Neural progenitor cell (in vitro differentiated cells): ENCODE data around the gene SNN. TPM values are rescaled to one million over a fixed set of nuclear protein-coding genes. Genes with fewer than 3 reads are reported as not detected.

Experiments
- DNase-seq: peaks from one replicate; pipeline ENCODE4 v3.0.0-alpha.2; 2016; ENCODE audit warnings: low spot score
- H2AFZ ChIP-seq: fragments of 200-600 bp; sonication (generic); replicated peaks from 2 replicates; pipeline ENCODE4 v1.6.1; 2016; ENCODE audit warnings: antibody characterized with exemption
- H3F3A ChIP-seq: fragments of 200-600 bp; sonication (generic); 2 replicates; pipeline ENCODE4 v1.6.1; 2016; ENCODE audit warnings: antibody characterized with exemption, low read depth
- H3K27ac ChIP-seq: fragments of 200-600 bp; sonication (generic); 2 replicates; pipeline ENCODE4 v1.5.1; 2016; ENCODE audit warnings: mild to moderate bottlenecking
- H3K27me3 ChIP-seq: fragments of 200-600 bp; sonication (generic); 2 replicates; pipeline ENCODE4 v1.6.1; 2016; ENCODE audit warnings: mild to moderate bottlenecking, moderate library complexity
- H3K36me3 ChIP-seq: fragments of 200-600 bp; sonication (generic); 2 replicates; pipeline ENCODE4 v1.5.1; 2016
- H3K4me1 ChIP-seq: fragments of 200-600 bp; sonication (generic); 2 replicates; pipeline ENCODE4 v1.6.1; 2016; ENCODE audit warnings: mixed run types
- H3K4me2 ChIP-seq: fragments of 200-600 bp; sonication (generic); 2 replicates; pipeline ENCODE4 v1.6.1; 2016
- H3K4me3 ChIP-seq: fragments of 200-600 bp; sonication (generic); 2 replicates; pipeline ENCODE4 v1.5.1; 2016
- H3K79me2 ChIP-seq: fragments of 200-600 bp; sonication (generic); 2 replicates; pipeline ENCODE4 v1.6.1; 2016; ENCODE audit warnings: low read depth
- H3K9ac ChIP-seq: fragments of 200-600 bp; sonication (generic); 2 replicates; pipeline ENCODE4 v1.6.1; 2016
- H3K9me3 ChIP-seq: fragments of 200-600 bp; sonication (generic); 2 replicates; pipeline ENCODE4 v1.5.1; 2016; ENCODE audit warnings: low read depth
- H4K20me1 ChIP-seq: fragments of 200-600 bp; sonication (generic); 2 replicates; pipeline ENCODE4 v1.6.1; 2016; ENCODE audit warnings: low read depth
- H3K27ac Mint-ChIP-seq: 3 replicates; pipeline ENCODE4 v1.8.0; 2021; ENCODE audit warnings: mixed read lengths
- H3K27me3 Mint-ChIP-seq: 2 replicates; pipeline ENCODE4 v1.8.0; 2022; ENCODE audit warnings: low read depth, mild to moderate bottlenecking, inconsistent platforms, moderate library complexity, mixed read lengths; ENCODE audit not compliant: insufficient read depth
- H3K36me3 Mint-ChIP-seq: 3 replicates; pipeline ENCODE4 v1.8.0; 2021; ENCODE audit warnings: mixed read lengths
- H3K4me1 Mint-ChIP-seq: 3 replicates; pipeline ENCODE4 v1.8.0; 2021; ENCODE audit warnings: mixed read lengths
- H3K4me3 Mint-ChIP-seq: 3 replicates; pipeline ENCODE4 v1.8.0; 2021; ENCODE audit warnings: mild to moderate bottlenecking, moderate library complexity, mixed read lengths
- H3K9me3 Mint-ChIP-seq: 3 replicates; pipeline ENCODE4 v1.8.0; 2020; ENCODE audit warnings: mixed read lengths
- EZH2 ChIP-seq: fragments of 200-600 bp; sonication (generic); IDR thresholded peaks from 2 replicates; pipeline ENCODE4 v1.6.1; 2017; ENCODE audit warnings: antibody characterized with exemption, mild to moderate bottlenecking, moderate library complexity
- EZH2phosphoT487 ChIP-seq: fragments of 200-600 bp; sonication (generic); IDR thresholded peaks from 2 replicates; pipeline ENCODE4 v1.6.1; 2017; ENCODE audit warnings: antibody characterized with exemption
- total RNA-seq: library from RNA; depleted of rRNA; stranded (reverse); fragments of >200 nt; gene quantifications from 2 replicates; pipeline ENCODE4 v1.2.3, GENCODE V29; 2015; ENCODE audit warnings: low replicate concordance
- TF ChIP-seq, protein P1 (sequence below): fragments of 200-600 bp; sonication (generic); IDR thresholded peaks from 2 replicates; pipeline ENCODE4 v1.5.1; 2017; ENCODE audit warnings: antibody characterized with exemption, mild to moderate bottlenecking

SNN gene
- total RNA-seq, 1 donor from 2014 or later, result 48.7 TPM

DNA sequence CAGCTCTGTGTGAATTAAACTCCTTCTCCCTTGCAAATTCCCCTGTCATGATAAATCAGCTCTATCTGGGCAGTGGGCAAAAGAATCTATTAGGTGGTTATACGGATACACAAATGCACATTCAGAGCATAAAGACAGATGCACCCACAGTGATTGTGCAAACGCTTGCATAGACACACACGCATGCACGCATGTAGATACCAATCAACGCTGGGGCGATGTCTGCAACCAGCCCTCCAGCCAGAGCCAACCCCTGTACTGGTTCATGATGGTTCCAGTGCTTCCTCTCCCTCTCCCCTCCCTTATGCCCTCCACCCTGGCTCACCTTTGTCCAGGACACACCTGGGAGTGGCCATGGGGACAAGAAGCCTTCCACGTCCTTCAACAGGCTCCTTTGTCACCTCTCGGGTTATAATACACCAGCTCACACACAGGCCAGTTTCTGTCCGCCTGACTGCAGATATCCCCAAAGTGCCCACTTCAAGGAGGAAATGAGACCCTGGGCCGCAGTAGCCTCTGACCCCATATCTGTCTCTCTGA lies 33.1 kb upstream of the SNN start:
- no peak overlapping the region for H3K9ac ChIP-seq
- H3K4me1 ChIP-seq, result peaks cover 19% of the 10 kb centered on the region
- Mint-ChIP-seq H3K27ac (no peak overlapping the region), H3K4me3 (no peak overlapping the region), H3K36me3 (no peaks in the 10 kb centered on the region), H3K27me3 (peaks cover 2% of the 10 kb centered on the region), H3K4me1 (peaks cover 12% of the 10 kb centered on the region), H3K9me3 (no peaks in the 10 kb centered on the region)
- H2AFZ ChIP-seq, result no peak overlapping the region
- TF ChIP-seq EZH2 (no peak), EZH2phosphoT487 (no peak)
- TF ChIP-seq, protein P1, sequence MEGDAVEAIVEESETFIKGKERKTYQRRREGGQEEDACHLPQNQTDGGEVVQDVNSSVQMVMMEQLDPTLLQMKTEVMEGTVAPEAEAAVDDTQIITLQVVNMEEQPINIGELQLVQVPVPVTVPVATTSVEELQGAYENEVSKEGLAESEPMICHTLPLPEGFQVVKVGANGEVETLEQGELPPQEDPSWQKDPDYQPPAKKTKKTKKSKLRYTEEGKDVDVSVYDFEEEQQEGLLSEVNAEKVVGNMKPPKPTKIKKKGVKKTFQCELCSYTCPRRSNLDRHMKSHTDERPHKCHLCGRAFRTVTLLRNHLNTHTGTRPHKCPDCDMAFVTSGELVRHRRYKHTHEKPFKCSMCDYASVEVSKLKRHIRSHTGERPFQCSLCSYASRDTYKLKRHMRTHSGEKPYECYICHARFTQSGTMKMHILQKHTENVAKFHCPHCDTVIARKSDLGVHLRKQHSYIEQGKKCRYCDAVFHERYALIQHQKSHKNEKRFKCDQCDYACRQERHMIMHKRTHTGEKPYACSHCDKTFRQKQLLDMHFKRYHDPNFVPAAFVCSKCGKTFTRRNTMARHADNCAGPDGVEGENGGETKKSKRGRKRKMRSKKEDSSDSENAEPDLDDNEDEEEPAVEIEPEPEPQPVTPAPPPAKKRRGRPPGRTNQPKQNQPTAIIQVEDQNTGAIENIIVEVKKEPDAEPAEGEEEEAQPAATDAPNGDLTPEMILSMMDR, result no peak
- peaks cover 6% of the 10 kb centered on the region for H3K27me3 ChIP-seq
- DNase-seq, result no peak
- no peak overlapping the region for H3K4me3 ChIP-seq
- H3K36me3 ChIP-seq, result no peaks in the 10 kb centered on the region
- no peaks in the 10 kb centered on the region for H3K9me3 ChIP-seq
- H4K20me1 ChIP-seq, result no peaks in the 10 kb centered on the region
- H3K27ac ChIP-seq, result no peak overlapping the region
- H3F3A ChIP-seq, result peaks cover 20% of the 10 kb centered on the region
- no peaks in the 10 kb centered on the region for H3K79me2 ChIP-seq
- H3K4me2 ChIP-seq, result no peak overlapping the region

DNA sequence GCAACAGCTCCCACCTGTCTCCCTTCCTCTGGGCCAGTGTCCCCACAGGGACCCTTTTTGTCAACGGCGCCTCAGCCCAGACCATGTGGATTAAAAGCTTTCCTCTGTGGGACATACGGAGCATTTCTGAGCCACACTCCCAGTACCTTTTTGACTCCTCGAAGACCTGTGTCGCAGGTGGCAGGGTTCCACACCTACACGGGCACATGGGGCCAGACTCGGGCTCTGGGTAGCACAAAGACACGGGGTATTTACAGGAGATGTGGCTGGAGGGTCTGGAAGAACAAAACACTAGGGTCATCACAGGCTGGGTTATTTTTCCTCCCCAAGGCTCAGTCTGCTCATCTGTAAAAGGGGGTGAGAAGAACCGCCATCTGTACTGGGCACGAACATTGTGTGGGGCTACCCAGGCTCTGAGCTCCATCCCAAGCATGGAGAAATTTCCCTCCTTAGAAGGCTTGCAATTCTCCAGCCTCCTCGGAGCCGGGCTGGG lies 32.5 kb upstream of the SNN start:
- H4K20me1 ChIP-seq, result no peaks in the 10 kb centered on the region
- H3K9ac ChIP-seq, result no peak overlapping the region
- H3F3A ChIP-seq, result peaks cover 20% of the 10 kb centered on the region
- DNase-seq, result no peak
- H3K36me3 ChIP-seq, result no peaks in the 10 kb centered on the region
- peak overlapping the region; percentile 47 for H3K4me2 ChIP-seq
- no peak overlapping the region for H3K27ac ChIP-seq
- no peak overlapping the region for H3K27ac Mint-ChIP-seq
- H3K4me1 ChIP-seq, result peaks cover 19% of the 10 kb centered on the region
- H3K27me3 Mint-ChIP-seq, result peaks cover 2% of the 10 kb centered on the region
- H3K27me3 ChIP-seq, result peaks cover 6% of the 10 kb centered on the region
- no peak overlapping the region for H3K4me3 Mint-ChIP-seq
- H3K4me1 Mint-ChIP-seq, result peaks cover 18% of the 10 kb centered on the region
- no peaks in the 10 kb centered on the region for H3K79me2 ChIP-seq
- peak overlapping the region; percentile 21 for H3K4me3 ChIP-seq
- H3K9me3 ChIP-seq, result no peaks in the 10 kb centered on the region
- no peaks in the 10 kb centered on the region for H3K9me3 Mint-ChIP-seq
- H2AFZ ChIP-seq, result peak overlapping the region; percentile 30
- no peaks in the 10 kb centered on the region for H3K36me3 Mint-ChIP-seq
- no peak for TF ChIP-seq EZH2phosphoT487
- TF ChIP-seq, protein P1, result no peak
- TF ChIP-seq EZH2, result no peak

DNA sequence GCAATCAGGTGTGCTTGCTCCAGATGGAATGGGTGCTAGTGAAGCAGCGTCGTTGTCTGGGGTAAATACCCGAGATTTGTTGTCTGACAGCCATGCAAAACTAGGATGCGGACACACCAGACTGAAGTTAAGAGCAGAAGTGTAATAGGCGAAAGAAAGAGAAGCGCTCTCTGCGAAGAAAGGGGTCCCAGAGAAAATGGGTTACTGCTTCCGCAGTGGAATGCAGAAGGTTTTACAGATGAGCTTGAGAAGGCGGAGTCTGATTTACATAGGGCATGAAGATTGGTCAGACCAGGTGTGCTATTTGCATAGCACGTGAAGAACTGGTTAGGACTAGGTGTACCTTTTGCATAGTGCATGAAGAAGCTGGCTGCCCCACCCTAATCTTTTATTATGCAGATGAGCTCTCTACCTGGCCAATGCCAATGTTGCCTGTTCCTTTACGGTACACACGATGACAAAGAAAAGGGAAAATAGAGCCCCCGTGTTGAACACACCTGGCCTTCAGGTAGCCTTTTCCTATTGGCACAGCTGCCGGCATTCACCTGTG lies 32.0 kb upstream of the SNN start:
- Histone ChIP-seq H3K4me3 (peak overlapping the region; percentile 21), H4K20me1 (no peaks in the 10 kb centered on the region), H3F3A (peaks cover 20% of the 10 kb centered on the region), H3K4me1 (peaks cover 19% of the 10 kb centered on the region), H2AFZ (peak overlapping the region; percentile 30), H3K9me3 (no peaks in the 10 kb centered on the region), H3K36me3 (no peaks in the 10 kb centered on the region), H3K79me2 (no peaks in the 10 kb centered on the region), H3K27me3 (peaks cover 6% of the 10 kb centered on the region), H3K9ac (no peak overlapping the region), H3K27ac (no peak overlapping the region), H3K4me2 (peak overlapping the region; percentile 47)
- Mint-ChIP-seq H3K27ac (no peak overlapping the region), H3K4me3 (no peak overlapping the region), H3K27me3 (peaks cover 2% of the 10 kb centered on the region), H3K4me1 (peaks cover 20% of the 10 kb centered on the region), H3K9me3 (no peaks in the 10 kb centered on the region), H3K36me3 (no peaks in the 10 kb centered on the region)
- TF ChIP-seq EZH2phosphoT487 (no peak), EZH2 (no peak)
- TF ChIP-seq, protein P1, result no peak
- DNase-seq, result peak; percentile 70
